GM18499 (cell line): ENCODE data around the gene TUFM.
"Not testable (repeated sequence)": the region's sequence is repeated elsewhere in the genome, so short reads cannot be mapped to it uniquely, and the experiment has no call there.

ENCODE experiments used
- ATAC-seq: cut with Tn5 transposase; IDR thresholded peaks from one replicate; pipeline ENCODE4 v1.9.1; 2021; ENCODE audit warnings: moderate number of reproducible peaks; ENCODE audit not compliant: insufficient read depth, unreplicated experiment

Gene TUFM

GRCh38 chr16:28820016-28820415 lies 26.1 kb downstream of the TUFM start:
- no peak for ATAC-seq

GRCh38 chr16:28807445-28808120 lies 38.6 kb downstream of the TUFM start:
- ATAC-seq: not testable (repeated sequence)

GRCh38 chr16:28802235-28803019 lies 43.7 kb downstream of the TUFM start:
- not testable (repeated sequence) for ATAC-seq
